Measurements from ENCODE around the gene LRRN4CL. TPM values are rescaled to one million over a fixed set of nuclear protein-coding genes. Genes with fewer than 3 reads are reported as not detected.
A peak's percentile ranks its signal among the peaks of the same experiment; 100 is the strongest.

LRRN4CL gene
- total and polyA plus RNA-seq, 9 of the 15 experiments (the other 6 are each of a cell fraction or from before 2014, with no cell fraction given), result 0.03 to 0.11 (median 0.05) TPM; not detected in 4

DNA sequence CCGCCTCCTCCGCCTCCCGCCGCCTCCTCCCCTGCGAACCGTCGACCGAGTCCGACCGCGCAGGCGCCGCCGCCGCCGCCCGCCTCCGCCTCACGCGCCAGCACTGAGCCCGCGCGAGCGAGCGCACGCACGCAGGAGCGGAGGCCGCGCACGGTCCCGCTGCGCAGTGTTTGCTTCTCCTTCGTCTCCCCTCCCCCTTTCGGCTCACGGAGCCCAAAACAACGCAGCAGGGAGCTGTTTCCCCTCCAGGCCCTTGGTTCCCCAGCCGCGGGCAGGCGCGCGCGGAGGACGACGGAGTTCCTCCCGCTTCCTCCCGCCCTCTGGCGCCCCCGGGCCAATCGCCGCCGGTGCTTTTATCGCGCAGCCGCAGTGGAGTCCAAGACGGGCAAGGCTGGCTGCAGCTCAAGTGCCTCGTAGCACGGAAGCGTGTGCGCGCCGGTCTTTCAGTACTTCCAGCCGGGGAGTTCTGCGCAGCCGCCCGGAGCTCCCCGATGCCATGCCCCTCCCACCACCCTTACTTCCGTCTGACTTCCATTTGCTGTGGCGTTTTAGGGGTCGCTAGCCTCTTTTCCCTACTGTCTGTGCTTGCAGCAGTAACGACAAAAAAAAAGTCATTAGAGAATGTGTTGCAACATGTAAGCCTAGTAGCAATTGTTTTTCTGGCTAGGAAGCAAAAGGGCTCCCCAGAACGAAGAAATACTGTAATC lies 38.0 kb upstream of the LRRN4CL start, which contains the start of gene HNRNPUL2 (continued):
- peak; percentile 92 for TF ChIP-seq KDM5B (IDR thresholded peaks at IDR 0.05; ENCODE audit: insufficient replicate concordance, low read depth, low read length)
- no peak for TF ChIP-seq CEBPZ (IDR thresholded peaks at IDR 0.05; ENCODE audit: borderline replicate concordance, low read depth, low read length)
- peak; percentile 80; the same call in 1 of the 2 replicates for TF ChIP-seq PML (IDR thresholded peaks at IDR 0.05; ENCODE audit: low read length)
- TF ChIP-seq, protein P1, sequence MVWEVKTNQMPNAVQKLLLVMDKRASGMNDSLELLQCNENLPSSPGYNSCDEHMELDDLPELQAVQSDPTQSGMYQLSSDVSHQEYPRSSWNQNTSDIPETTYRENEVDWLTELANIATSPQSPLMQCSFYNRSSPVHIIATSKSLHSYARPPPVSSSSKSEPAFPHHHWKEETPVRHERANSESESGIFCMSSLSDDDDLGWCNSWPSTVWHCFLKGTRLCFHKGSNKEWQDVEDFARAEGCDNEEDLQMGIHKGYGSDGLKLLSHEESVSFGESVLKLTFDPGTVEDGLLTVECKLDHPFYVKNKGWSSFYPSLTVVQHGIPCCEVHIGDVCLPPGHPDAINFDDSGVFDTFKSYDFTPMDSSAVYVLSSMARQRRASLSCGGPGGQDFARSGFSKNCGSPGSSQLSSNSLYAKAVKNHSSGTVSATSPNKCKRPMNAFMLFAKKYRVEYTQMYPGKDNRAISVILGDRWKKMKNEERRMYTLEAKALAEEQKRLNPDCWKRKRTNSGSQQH (CRISPR knock-in tag; IDR thresholded peaks at IDR 0.05), result no peak
- TF ChIP-seq THRB (CRISPR knock-in tag; conservative IDR thresholded peaks at IDR 0.05), result no peak
- peak; percentile 68 for TF ChIP-seq ZNF24 (IDR thresholded peaks at IDR 0.05)
- TF ChIP-seq, protein P2, sequence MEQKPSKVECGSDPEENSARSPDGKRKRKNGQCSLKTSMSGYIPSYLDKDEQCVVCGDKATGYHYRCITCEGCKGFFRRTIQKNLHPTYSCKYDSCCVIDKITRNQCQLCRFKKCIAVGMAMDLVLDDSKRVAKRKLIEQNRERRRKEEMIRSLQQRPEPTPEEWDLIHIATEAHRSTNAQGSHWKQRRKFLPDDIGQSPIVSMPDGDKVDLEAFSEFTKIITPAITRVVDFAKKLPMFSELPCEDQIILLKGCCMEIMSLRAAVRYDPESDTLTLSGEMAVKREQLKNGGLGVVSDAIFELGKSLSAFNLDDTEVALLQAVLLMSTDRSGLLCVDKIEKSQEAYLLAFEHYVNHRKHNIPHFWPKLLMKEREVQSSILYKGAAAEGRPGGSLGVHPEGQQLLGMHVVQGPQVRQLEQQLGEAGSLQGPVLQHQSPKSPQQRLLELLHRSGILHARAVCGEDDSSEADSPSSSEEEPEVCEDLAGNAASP (IDR thresholded peaks at IDR 0.05), result no peak
- TF ChIP-seq BCLAF1 (IDR thresholded peaks at IDR 0.05; ENCODE audit: borderline replicate concordance in 1 of 2, control insufficient read depth in 1 of 2, low read depth in 2 of 2, low read length in 1 of 2), result 0 out of 4 replicates have a peak, but pooled peaks of 1 of the 2 experiments have one; percentile 57
- no peak for TF ChIP-seq BRF1 (IDR thresholded peaks at IDR 0.05; ENCODE audit: borderline replicate concordance, extremely low read depth, insufficient read length)
- peak; percentile 61 for TF ChIP-seq RBM25 (IDR thresholded peaks at IDR 0.05; ENCODE audit: low read depth, low read length, severe bottlenecking)
- TF ChIP-seq CGGBP1 (CRISPR knock-in tag; IDR thresholded peaks at IDR 0.05), result 0 out of 2 replicates have a peak, but pooled peaks have one; percentile 54
- TF ChIP-seq U2AF2 (optimal IDR thresholded peaks at IDR 0.05; ENCODE audit: low read depth, low read length), result no peak
- TF ChIP-seq ELF1 (tag; IDR thresholded peaks at IDR 0.05), result peak; percentile 66

All from K562 (cell line).